Transverse colon (tissue), 4 donors: Measurements from ENCODE around the gene NDUFAB1.

Source experiments
- CTCF ChIP-seq, 5 experiments: fragments of 200-600 bp in 3 of 5; fragments of 450-650 bp in 2 of 5; sonication (generic) in 3 of 5; IDR thresholded peaks; 1 replicate in 2 of 5; 2 replicates in 3 of 5; pipeline ENCODE4 v1.5.1; 2016 to 2017; ENCODE audit warnings: antibody characterized with exemption in 5 of 5, inconsistent platforms in 3 of 5, mild to moderate bottlenecking in 2 of 5, moderate library complexity in 1 of 5
- POLR2A ChIP-seq: fragments of 450-650 bp; IDR thresholded peaks from one replicate; pipeline ENCODE4 v1.6.1; 2016; ENCODE audit warnings: antibody characterized with exemption, mild to moderate bottlenecking, moderate library complexity
- POLR2AphosphoS5 ChIP-seq, 3 donors: sonication (generic); formaldehyde crosslinking; IDR thresholded peaks; one replicate each; pipeline ENCODE4 v1.6.1; 2016; ENCODE audit warnings: antibody characterized with exemption in 3 of 3

- TF ChIP-seq CTCF (IDR thresholded peaks at IDR 0.05) (no peak), POLR2A (no peak), POLR2AphosphoS5 (IDR thresholded peaks at IDR 0.05) (no peak)
Observed at GRCh38 chr16:23642246-23642774, 46.2 kb upstream of the NDUFAB1 start.
